GDM1 (cell line): ENCODE measurements around the gene LIN7A.

Source experiments
- DNase-seq: peaks from one replicate; lab custom pipeline; 2025; lab: John Stamatoyannopoulos, UW

The LIN7A gene

GRCh38 chr12:80937391-80938238 lies at the start of gene LIN7A:
Gene LIN7A (minus strand): TSS chr12:80937934. CDS start chr12:80937722, 212 bp downstream.
- DNase-seq = no peak

DNA sequence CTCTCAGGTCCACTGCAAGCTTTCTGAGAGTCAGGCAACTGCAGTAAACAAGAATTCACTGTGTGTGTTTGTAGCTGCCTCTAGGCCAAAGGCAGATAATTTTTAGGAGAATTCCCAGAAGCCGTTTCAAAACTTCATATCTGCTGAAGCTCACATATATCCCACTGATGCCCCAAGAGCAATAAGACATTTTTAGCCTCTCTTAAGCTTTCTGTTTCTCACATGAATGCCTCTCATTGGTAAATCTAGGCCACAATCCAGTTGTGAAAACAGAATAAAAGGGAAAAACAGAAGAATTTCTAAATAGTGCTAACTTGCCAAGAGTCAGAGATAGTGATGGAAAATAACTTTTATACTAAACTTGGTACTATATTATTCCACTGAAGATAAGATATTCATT lies 48.5 kb upstream of the LIN7A start:
- no peak for DNase-seq

DNA sequence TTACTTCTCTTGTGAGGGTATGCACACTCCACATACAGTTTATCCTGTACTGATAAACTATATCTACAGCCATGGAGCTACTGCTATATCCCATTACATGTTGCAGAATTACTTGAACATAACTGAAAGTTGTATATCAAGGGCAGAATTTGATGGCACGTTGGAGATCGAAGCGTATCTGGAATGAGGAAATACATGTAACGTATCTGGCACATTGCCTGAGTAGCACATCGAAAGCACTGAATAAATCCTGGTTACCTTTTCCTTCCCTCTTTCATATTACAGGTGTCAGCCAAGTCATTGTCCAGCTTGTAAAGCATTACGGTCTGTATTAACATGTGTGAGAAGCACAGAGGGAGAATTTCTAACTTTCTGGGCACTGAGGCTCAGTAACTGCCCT lies 42.1 kb upstream of the LIN7A start:
- no peak for DNase-seq

GRCh38 chr12:80979251-80979650 lies 41.5 kb upstream of the LIN7A start:
- no peak for DNase-seq

DNA sequence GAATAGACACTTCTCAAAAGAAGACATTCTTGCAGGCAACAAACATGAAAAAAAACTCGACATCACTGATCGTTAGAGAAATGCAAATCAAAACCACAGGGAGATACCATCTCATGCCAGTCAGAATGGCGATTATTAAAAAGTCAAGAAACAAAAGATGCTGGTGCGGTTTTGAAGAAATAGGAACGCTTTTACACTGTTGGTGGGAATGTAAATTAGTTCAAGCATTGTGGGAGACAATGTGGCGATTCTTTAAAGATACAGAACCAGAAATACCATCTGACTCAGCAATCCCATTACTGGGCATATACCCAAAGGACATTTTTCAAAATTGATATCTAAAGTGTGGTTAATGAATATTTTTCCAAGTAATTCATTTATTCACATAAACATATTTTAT lies 39.6 kb upstream of the LIN7A start:
- DNase-seq = no peak

DNA sequence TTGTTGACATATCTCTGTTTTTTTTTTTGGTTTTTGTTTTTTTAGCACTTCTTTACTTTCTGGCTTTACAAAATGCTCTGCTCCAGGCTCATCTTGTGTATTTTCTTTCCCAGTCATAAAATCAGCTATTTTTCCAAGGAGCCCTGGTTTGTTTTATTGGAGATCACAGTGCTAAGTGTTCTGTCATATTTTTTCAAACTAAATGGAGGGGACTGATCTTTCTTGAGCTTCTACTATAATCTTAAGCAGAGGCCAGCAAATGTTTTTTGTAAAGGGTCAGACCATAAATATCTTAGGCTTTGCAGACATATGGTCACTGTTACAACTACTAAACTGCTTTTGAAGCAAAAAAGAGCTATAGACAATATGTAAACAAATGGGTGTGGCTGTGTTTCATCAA lies 30.6 kb upstream of the LIN7A start:
- DNase-seq = no peak

DNA sequence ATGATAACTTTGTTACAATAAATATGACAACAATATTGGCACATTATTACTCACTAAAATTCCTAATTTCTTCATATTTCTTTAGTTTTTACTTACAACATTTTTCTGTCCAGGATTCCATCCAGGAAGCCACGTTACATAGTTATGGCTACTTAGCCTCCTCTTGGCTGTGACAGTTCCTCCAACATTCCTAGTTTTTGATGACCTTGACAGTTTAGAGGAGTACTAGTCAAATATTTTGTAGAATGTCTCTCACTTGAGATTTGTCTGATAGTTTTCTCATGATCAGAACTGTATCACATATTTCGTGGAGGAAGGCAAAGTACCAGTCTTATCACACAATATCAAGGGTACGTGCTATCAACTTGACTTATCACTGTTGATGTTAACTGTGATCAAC lies 29.8 kb upstream of the LIN7A start:
- no peak for DNase-seq

DNA sequence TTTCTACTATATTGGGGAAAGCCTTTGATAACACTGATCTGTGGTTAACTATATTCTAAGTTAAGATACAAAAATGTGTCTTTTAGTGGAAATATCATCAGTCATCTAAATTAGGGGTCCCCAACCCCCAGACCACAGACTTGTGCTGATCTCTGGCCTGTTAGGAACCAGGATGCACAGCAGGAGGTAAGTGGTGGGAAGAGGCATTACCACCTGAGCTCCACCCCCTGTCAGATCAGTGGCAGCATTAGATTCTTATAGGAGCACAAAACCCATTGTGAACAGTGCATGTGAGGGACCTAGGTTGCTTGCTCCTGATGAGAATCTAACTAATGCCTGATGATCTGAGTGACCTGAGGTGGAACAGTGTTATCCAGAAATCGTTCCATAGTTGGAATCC lies 28.3 kb upstream of the LIN7A start:
- no peak for DNase-seq

GRCh38 chr12:80958162-80958561 lies 20.4 kb upstream of the LIN7A start:
- no peak for DNase-seq

DNA sequence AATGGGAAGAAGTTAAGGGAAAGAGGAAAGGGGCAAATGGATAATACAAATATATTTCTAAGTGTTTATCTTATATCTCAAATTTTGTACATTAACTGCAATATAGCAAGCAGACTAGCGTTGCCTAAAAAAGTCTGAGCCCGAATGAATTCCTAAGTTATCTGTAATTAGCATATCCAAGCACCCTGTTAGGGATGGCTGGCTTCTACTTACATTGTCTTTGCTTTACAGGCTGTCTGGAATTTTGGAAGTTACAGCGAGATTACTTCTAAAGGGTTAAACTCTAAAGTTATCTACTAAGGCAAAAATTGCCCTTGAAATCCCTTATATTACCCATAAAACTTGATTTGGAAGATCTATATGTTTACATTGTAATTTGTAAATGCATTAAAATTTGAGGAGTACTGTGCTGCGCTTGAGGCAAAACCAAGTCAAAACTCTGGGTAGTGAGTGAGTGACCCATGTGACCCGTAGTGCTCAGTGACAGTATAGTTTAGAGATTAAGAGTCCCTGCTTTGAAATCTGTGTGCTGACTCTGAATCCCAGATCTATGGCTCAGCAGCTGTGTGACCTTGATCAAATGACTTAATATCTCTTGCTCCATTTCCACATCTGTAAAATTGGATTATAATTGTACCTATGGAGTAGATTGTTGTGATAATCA lies 17.3 kb upstream of the LIN7A start:
- DNase-seq = no peak

DNA sequence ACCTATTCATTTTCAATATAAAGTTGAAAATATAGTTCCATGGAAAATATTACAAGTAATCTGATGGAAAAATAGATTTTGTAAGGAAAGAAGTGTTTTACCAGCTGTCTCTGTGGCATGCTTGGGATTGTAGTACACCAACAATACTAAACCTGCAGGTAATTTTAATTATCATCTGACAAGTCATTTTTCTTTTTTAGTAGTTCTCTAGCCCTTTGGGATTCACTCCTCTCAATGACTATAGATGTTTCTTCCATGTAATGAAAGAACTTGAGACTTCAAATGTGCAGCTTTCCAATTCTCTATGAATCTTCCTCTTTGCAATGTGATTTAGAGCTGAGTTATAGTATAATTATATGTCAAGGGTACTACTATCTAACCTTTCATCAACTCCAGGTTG lies 14.7 kb upstream of the LIN7A start:
- no peak for DNase-seq

- no peak for DNase-seq
These were observed 8.9 kb upstream of the LIN7A start for GRCh38 chr12:80946591-80946990.

DNA sequence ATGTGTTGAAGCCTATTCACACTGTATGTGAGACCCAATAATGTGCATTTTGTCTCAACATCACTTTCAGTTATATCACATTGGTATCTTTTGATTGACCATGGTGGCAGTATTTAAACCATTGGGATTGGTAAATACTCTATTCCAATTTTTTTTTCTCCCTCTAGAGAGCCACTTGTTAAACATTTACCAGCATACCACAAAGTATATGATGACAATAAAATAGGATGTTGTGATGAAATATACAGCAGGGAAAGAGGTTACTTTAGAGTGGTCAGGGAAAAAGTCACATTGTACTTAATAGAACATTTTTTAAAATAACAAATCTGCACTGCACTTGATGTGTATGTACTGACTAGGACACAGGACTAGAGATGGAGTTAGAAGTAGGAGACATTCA lies 5.6 kb upstream of the LIN7A start:
- no peak for DNase-seq

GRCh38 chr12:80941916-80942315 lies 4.2 kb upstream of the LIN7A start:
- DNase-seq = no peak

DNA sequence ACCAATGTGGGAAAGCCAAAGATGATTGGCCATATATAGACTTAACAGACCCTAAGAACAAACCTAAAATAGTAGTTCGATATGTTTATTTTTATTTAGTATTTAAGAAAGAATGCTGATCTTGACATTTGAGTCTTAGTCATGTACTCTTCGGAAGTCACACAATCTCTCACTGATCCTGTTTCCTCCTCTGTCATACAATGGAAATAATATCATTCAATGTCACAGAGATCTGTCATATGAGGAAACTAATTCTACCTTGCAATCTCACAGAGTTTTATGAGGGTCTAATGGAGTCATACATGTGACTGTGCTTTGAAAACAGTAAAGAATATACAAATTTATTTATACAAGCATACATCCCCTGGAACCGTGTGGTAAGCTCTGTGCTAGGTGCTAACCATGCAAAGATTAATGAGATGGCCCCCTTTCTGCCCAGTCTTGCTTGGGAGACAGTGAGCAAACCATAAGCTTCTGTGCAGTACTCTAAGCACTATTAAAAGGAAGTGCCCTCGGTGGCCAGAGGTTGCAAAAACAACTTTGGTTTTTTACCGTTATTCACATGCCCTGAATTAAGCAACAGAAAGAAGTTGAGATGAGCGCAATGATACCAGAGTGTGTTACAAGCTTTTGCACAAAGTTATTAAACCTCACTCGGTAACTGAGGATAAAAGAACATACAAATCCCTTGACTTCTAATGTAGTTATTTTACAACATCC lies 1.7 kb upstream of the LIN7A start:
- DNase-seq = no peak

GRCh38 chr12:80938397-80938796 lies 663 bp upstream of the LIN7A start:
- DNase-seq = no peak

DNA sequence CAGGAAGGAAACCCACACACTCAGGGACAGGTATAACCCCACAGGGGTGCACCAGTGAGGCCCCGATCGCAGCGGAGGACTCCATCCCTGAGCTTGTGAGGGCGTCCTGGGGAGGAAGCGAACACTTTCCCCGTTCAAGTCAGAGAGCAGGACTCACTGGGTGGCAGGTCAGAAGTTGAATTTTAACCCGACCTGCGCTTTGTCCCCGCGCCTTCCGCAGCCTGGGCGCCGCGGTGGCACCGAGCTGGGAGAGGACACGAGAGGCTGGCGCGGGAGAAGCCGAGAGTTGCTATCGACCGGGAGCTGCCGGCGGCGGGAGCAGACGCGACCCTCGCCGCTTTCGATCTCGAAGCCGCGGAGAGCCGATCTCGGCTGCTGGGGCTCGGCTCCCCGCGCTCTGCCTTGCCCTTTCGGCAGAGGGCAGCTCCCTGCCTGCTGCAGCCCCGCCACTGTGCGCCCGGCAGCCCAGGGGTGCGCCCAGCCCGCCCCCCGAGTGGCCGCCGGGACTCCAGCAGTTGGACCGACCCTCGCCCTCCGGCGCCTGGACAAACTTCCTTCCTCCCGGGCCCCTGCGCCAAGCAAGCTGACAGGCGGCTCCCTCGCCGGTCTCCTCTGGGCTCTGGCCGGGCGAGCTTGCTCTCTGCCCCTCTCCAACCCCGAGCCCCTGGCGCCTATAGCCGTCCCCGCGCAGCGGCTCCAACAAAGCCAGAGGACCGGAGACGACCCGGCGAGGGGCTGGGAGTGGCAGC lies 918 bp downstream of the LIN7A start:
- DNase-seq = no peak

GRCh38 chr12:80936353-80936641 lies 1.4 kb downstream of the LIN7A start:
- DNase-seq = no peak

GRCh38 chr12:80935111-80935510 lies 2.6 kb downstream of the LIN7A start:
- no peak for DNase-seq

- no peak for DNase-seq
These were observed 11.8 kb downstream of the LIN7A start for GRCh38 chr12:80925983-80926382.

GRCh38 chr12:80925237-80925636 lies 12.5 kb downstream of the LIN7A start:
- no peak for DNase-seq

- no peak for DNase-seq
These were observed 13.3 kb downstream of the LIN7A start for GRCh38 chr12:80924437-80924836.

DNA sequence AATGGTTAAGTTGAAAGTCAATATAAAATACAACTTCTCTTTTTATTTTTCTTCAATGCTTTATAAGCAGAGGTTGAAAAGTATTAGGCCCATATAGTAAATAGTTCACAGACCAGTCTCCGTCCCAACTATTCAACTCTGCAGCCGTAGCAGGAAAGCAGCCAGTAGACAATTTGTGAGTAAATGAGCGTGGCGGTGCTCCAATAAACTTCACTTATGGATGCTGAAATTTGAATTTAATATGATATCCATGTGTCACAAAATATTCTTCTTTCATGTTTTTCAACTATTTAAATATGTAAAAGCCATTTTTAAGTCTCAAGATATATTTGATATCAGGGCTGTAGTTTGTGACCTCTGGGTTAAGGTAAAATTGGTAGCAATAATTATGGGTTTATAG lies 17.7 kb downstream of the LIN7A start:
- no peak for DNase-seq
